HuH-7.5 (cell line): Measurements from ENCODE around the gene POLR1H.
A peak's percentile ranks its signal among the peaks of the same experiment; 100 is the strongest.
"Not testable (repeated sequence)": the region's sequence is repeated elsewhere in the genome, so short reads cannot be mapped to it uniquely, and the experiment has no call there.

Source experiments
- DNase-seq: peaks from one replicate; pipeline ENCODE4 v3.0.0; 2011; ENCODE audit warnings: low spot score

The POLR1H gene, protein sequence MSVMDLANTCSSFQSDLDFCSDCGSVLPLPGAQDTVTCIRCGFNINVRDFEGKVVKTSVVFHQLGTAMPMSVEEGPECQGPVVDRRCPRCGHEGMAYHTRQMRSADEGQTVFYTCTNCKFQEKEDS

DNA sequence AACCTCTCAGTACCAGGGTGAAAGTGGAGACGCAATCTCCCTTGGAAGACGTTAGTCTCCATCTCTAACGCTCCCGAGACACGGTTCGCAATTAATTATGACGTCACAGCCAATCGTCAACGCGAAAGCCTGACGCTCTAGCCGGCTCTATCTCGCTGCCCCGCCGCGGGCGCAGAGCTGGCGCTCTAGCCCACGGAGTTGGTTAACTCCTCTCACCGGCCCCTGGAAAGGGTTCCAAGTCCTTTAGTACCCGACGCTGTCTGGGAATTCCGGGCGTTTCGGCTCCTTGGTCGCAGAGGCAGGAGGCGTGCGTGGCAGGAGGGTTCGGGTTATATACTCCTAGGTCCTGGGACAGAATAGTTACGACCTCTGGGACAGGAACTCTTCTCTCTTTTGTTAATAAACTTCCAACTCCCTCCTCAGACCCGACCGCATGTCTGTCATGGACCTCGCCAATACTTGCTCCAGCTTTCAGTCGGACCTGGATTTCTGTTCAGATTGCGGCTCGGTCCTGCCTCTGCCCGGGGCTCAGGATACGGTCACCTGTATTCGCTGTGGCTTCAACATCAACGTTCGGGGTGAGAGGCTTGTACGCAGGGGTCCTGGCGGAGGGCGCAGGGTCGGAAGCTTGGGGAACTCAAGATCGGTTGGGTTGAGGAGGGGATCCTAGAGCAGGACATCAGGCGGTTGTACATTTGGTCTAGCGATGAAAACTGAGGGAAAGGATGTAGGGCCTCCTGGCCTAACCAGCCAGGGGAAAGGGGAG is at the start of gene POLR1H:
Gene POLR1H, plus strand, starts transcription at position 174 of the 766 bp plus-strand sequence. Its CDS starts 260 bp downstream, at position 434.
- peak; percentile 64 for DNase-seq

DNA sequence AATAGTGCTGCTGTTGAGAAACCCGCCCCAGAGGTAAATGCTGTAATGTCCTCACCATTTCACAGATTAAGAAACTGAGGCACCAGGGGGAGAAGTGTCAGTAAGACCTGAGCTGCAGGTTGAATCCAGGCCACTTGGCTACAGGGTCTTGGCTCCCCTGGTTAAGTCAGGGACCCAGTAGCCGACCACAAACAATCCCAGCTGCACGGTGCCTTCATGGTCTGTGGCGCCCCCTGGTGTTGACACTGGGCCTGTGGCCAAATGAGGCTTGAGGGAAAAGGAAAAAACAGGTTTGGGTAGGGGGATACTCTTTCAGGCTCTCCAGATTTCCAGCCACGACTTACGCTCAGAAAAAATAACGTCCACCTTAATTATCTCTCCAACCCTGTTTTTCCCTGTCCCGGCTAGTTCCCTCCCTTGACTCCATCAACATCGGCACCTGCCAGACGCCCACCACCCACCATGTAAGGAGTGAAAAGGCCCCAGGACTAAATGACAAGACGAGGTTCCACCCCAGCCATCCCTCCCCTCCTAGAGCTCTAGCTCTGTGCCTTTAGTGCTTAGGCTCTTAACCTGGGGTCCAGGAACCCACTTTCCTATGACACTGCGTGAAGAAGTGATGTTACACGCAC is 47.7 kb upstream of the POLR1H start:
- DNase-seq: peak; percentile 15

DNA sequence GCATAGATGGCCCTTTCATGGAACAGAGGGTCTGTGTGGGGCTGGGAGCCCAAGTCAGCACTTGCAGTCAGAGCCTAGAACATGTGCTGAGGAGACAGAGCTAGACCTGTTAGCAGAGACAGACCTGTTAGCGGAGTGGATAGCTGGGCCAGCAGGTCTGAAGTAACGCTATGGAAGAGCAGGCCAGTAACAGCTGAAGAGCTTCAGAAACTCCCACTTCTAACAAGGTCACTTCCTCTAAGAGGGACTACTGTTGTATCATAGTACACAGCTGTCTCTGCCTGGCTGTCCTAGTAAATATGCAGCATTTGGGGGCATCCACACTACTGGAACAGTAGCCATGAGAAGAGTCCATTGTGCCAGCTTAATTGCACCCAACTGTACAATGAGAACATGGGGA is 41.2 kb upstream of the POLR1H start:
- DNase-seq: no peak

DNA sequence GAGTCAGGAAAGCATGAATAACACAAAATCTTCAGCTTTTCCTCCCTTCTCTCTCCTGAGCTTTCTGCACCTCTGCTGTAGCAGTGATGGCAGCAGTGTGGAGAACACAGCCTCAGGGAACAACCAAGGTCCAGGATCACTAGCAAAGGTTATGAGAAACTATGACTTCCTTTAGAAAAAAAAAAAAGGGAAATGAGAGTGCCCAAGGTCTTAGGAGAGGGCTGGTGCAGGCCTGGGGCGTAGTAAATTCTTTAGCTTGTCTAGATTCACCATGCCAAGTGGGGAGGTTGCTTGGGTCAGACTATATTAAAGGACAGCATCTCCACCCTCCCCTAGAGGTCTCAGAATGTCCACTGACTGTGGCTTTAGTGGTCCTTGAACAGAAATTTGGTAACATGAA is 40.4 kb upstream of the POLR1H start:
- no peak for DNase-seq

DNA sequence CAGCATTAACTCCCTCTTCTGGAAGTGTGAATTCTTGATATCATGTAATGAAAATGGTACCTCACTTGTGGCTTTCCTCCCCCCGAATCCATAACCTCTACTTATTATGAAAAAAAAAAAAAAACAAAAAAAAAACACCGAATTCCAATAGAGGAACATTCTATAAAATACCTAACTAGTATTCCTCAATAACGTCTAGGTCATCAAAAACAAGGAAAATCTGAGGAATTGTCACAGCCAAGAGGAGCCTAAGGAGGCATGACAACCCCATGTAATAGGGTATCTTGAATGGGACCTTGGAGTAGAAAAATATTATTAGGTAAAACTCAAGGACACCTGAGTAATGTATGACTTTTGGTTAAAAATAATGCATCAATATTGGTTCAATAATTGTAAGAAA is 38.9 kb upstream of the POLR1H start:
- DNase-seq: no peak

DNA sequence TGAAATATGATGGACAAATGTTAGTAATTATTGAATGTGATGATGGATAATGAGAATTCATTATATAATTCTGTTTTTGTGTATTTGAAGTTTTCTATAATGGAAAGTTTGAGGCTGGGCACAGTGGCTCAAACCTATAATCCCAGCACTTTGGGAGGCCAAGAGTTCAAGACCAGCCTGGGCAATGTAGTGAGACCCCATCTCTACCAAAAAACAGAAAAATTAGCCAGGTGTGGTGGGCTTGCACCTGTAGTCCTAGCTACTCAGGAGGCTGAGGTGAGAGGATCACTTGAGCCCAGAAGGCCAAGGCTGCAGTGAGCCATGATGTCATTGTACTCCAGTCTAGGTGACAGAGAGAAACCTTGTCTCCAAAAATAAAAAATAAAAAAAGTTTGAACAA is 38.4 kb upstream of the POLR1H start:
- not testable (repeated sequence) for DNase-seq

DNA sequence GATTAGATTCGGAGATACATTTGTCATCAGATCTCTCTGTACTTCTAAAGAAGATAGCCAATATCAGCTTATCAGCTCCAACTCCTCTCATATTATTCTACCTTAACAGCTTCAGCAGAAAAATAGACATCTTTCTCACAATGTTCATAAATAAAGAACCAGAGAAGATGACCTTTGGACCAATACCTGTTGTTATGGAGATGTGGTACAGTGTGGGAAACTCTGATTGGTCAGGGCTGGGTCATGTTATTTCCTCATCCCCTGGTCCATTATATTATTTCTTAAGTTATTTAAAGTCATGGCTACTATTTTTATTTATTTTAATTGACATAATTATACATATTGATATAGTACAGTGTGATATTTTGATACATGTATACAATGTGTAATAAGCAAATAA is 35.9 kb upstream of the POLR1H start:
- no peak for DNase-seq

DNA sequence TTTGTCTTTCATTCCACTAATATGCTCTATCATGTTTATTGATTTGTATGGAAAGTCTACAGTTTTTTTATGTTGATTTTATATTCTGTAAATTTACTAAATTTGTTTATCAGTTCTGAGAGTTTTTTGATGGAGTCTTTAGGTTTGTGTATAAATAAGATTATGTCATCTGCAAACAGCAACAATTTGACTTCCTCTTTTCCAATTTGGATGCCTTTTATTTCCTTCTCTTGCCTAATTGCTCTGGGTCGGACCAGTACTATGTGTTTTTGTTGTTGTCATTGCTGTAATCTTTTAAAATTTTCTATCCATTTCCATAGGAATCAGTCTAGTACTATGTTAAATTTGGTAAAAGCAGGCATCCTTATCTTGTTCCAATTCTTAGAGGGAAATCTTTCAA is 31.5 kb upstream of the POLR1H start:
- DNase-seq: no peak

DNA sequence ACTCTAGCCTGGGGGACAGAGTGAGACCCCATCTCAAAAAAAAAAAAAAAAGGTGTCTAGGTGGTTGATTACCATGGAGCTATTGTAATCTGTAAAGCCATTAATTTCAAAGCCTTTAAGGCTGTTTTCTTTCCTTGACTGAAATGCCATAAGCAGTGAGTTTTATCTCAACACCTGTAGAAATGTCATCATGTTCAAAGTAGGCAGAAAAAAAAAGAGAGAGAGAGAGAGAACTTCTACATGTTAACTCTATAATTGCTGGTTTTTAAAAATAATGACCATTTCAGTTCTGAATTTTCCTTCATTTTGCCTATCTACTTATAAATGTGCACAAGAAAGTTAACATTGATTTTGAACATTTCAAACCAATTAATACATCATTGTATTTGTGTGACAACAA is 29.7 kb upstream of the POLR1H start:
- no peak for DNase-seq

DNA sequence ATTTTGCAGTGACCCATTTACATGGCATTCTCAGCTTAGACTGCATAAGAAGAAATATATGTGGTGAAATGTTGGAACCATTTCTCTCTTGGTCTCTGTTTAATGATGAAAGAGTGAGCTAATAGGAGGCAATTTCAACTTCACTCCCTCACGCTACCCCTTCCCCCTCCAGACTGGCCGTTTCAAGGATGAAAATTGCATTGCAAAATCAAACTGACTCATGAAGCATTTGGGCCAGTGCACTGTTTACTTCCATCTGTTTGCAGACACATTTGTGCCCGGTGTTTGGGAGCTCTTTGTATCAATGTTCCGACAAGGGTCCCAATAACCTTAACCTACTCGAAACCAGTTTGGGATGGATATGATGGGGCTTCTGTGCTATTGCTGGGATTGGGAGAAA is 27.6 kb upstream of the POLR1H start:
- DNase-seq: not testable (repeated sequence)

DNA sequence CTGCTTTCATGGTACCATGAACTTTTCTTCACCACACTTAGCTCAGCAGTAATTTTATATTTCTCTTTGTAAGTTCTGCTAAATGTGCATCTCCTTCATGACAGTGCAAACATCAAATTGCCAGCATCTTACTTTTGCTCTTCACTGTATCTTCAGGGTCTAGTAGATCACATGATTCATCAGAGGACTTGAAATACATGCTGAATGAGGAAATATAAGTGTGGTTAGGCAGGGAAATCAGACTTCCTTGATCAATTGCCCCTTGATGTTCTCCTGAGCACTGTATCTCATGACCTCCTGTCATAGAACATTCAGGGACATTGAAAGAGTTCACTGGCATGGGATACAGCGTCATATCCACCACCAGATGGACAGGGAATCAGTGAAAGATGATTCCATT is 25.3 kb upstream of the POLR1H start:
- no peak for DNase-seq

DNA sequence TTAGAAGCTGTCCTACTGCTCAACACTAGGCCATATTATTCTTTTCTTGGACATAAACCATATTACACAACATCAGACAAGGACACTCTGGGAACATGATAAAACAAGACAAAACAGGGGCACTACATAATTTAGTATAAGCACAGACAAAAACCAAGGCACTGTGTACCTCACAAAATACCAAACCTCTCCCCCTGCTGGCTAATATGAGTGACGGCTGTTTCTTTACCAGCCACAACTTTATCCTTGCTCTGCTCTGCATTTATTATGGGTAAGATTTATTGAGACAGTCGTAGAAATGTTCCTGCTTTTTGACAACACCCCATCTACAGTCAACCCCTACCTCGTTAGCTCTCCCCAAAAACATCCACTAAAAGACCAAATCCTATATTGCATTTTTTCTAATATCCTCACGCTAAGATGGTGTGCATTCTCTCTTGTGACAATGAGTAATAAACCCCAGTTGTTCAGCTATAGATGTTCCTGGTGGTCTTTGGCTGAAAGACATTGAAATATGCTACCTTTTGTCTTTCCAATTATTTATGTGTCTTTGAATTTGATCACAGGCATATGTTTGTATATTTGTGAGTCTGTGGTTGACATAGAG is 23.8 kb upstream of the POLR1H start:
- no peak for DNase-seq

DNA sequence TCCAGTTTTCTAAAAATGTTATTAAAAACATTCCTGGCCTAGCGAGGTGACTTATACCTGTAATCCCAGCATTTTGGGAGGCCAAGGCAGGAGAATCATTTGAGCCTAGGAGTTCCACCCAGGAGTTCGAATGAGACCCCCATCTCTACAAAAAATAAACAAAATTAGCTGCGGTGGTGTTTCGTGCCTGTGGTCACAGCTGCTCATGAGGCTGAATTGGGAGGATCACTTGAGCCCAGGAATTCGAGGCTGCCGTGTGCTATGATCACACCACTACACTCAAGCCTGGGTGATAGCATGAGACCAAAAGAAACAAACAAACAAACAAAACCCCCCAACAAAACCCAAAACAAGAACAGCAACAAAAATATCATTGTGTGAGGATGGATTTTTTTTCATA is 19.8 kb upstream of the POLR1H start:
- DNase-seq: no peak

DNA sequence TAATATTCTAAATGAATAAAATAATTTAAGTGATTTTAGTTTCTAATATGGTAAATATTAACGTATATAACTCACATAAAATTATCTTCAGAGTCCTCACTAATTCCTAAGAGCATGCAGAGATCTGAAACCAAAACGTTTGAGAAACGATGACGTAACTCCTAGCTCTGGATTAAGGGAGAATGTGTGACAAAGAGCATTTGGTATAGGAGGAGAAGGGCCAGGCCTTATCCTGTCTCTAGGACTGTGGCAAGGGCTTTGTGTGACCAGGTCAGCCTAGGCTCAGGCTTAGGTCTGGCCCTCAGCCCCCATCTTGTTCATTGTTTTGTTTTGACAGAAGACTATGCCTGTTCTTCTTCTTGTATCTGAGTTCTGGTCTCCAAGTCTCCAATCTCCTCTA is 19.2 kb upstream of the POLR1H start:
- no peak for DNase-seq

DNA sequence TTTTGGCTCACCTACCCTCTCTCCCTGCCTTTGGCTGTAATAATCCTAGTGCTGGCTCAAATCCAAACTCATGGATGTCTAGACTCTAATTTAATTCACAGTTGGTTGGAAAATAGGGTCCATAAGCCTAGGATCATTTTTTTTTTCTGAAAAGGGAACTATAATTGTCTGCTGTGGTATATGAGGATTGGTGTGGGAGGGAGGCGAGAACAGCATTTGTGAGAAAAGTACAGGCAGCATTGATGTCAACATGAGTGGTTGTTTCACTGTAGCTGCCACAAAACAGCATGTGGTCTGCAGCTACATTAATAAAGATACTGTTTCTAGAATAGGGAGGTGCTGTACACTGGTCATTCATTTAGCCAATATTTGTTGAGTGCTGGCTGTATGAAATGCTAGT is 18.6 kb upstream of the POLR1H start:
- no peak for DNase-seq

DNA sequence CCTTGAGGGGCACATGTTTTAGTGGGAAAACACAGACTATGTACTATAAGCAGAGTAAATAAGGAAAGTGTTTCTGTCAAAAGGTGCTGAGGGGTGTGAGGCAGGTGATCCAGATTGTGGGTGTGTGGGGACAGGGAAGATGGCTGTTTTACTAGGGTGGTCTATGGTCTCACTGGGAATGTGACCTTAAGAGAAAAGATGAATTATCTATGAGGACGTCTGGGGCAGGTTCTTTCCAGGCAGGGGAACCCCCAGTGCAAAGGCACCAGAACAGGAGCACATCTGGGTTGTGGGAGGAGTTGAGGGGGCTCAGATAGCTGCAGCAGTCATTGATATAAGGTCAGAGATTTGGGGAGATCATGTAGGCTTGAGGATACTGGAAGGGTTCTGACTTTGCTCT is 18.2 kb upstream of the POLR1H start:
- DNase-seq: no peak

DNA sequence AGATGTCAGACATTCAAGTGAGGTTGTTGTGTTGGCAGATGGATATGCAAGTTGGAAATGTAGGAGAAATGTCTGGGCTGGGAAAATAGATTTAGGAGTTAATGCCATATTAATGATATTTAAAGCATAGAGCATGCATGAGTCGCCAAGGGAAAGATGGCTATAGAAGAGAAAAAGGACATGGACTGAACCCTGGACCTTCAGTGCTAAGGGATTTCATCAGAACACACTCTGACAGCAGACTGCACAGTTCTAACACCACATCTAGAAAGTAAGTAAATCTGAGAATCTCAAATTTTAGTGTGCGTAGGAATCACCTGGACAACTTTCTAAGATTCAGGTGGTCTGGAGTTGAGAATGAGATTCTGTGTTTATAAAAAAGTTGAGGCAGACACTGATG is 17.3 kb upstream of the POLR1H start:
- no peak for DNase-seq

DNA sequence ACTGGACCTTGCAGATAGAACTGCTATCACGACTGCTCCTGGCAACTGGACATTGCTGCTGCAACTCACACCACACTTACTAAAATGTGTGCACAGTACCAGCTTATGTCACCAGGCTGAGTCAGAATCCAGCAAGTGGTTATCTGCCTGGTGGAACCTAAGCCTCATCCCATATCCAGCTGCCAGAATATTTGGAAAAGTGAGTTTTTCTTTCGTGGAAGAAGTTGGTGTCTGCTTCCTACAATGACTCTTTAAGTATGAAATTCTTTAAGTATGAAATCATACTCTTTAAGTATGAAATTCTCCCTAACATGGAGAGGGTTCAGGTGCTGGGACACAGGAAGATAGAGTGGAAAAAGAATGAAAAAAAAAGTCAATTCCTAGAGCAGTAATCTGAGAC is 16.4 kb upstream of the POLR1H start:
- no peak for DNase-seq

DNA sequence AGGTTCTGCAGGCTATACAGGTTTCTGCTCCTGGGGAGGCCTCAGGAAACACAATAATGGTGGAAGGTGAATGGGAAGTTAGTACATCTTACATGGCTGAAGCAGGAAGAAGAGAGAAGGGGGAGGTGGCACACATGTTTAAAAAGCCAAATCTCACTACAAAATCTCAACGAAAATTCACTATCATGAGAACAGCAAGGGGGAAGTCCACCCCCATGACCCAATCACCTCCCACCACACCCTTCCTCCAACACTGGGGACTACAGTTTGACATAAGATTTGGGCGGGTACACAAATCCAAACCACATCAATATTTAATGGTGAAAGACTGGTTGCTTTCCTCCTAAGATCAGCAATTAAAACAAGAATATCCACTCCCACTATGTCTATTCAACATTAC is 13.8 kb upstream of the POLR1H start:
- no peak for DNase-seq

DNA sequence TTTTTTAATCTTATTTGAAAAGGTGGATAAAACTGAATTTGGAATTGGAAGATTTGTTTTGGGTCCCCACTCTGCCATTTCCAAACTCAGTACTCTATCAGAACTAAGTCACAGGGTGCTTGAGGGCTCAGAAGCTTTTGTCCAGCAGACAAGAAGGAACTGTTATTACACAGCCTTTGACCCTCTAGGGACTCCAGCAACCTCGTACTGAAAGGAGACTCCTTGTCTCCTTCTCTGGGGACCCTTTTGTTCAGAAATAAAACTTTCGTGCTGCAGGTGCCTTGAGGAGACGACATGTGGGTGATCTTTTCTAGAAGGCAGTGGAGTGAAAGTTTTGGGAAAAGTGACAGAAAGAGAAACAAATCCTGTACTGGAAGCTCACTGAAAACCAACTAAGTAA is 7.4 kb upstream of the POLR1H start:
- DNase-seq: no peak

DNA sequence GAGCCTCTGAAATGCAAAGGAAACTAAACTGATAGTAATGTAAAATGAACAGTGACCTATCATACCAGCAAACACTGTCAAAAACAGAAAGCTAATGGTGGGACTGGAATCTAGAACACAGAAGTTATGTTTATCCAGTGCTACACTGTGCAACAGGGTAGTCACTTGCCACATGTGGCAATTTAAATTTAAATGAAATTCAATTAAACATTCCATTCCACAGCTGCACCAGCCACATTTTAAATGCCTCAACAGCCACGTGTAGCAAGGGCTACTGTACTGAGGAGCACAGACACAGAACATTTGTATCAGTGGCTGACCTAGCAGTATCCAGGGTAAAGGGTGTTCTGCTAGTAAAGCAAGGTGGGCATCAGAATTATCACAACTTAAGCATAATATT is 5.6 kb upstream of the POLR1H start:
- DNase-seq: no peak

DNA sequence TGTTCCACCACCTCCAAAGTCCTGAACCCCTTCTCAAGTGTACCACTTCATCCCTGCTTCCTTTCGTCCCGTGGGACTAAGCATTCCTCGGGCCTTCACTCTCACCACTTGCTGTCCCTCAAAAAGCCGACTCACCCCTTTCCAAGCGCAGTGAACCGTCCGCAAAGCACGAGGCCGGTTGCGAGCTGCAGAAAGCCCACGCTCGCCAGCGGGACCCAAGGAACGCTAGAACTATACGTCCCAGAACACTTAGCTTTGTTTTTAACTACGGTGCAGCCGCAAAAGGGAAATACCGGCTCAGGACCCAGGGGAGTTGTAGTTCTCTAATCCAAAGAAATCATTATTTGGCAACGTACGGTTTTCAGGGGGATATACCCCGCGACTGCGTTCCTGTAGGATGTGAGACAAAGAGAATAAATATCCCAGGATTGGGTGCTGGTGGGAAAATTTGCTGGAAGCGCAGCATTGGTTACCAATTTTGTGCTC is 416 bp upstream of the POLR1H start:
- no peak for DNase-seq

DNA sequence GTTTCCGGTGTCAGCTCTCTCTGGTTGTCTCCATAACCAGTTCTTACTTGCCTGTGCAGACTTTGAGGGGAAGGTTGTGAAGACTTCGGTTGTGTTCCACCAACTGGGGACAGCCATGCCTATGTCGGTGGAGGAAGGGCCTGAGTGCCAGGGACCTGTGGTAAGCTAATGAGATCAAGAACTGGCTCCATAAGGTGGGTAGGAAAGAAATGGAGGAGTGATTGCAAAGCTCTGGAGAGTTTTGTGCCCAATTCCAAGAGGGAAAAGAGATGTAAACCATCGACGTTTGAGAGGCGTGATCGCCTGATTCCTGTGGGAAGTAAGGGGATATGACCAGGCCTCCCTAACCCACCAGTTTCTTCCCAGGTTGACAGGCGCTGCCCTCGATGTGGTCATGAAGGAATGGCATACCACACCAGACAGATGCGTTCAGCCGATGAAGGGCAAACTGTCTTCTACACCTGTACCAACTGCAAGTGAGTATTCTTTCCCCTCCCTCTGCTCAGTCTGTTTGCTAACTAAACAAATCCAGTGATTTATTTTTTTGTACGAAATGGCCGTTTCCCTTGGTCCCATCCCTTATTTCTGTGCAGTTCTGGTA is 893 bp downstream of the POLR1H start:
- DNase-seq: no peak
